Head of caudate nucleus (tissue), 42 donors: ENCODE results near the gene ARHGAP15.

ENCODE experiments used
- DNase-seq, 42 donors: peaks; one replicate each; pipeline versions ENCODE4 v3.0.0 to v3.0.0-alpha.2; 2020 to 2021; ENCODE audit warnings: mixed read lengths in 7 of 42
- intact Hi-C: fragments of 100-400 bp; cut with DNase I; formaldehyde crosslinking; loops from one replicate; pipeline ENCODE4 v1.15.0; 2022

ARHGAP15 gene

DNA sequence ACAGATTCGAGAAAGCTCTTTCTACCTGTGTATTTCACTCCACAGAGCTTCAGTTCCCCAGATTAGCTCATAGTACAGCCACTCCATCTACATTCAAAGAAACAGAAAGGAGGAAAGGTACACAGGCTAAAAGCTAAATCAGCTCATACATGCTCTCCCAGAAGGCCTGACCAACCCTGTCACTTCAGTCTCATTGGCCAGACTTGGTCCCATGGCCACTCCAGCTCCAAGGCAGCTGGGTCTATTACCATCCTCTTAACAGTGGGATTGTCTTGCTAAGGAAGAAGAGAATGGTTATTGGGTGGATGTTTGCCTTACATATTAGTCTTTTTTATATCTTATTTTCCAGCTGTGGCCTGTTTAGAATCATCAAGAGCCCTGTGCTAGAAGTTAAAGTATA is 572.6 kb downstream of the ARHGAP15 start:
- no peak for DNase-seq
- intact Hi-C loops = no loop called here

DNA sequence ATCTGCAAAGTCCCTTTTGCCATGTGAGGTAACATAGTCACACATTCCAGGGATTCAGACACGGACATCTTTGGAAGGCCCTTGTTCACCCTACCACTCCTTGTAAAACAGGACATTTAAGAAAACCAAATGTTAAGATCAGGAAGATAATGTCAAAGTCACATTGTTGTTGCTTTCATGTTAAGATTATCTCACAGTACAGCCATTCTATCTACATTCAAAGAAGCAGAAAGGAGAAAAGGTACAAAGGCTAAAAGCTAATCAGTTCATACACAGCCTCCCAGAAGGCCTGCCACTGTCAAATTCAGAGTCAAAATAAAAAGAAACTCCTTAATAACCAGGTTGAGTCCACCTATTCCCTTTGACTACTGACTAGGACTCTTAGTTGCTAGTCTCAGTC is 573.7 kb downstream of the ARHGAP15 start:
- intact Hi-C loops = no loop called here
- no peak for DNase-seq

GRCh38 chr2:143704451-143705106 is 575.4 kb downstream of the ARHGAP15 start:
- DNase-seq = no peak
- intact Hi-C loops = no loop called here

DNA sequence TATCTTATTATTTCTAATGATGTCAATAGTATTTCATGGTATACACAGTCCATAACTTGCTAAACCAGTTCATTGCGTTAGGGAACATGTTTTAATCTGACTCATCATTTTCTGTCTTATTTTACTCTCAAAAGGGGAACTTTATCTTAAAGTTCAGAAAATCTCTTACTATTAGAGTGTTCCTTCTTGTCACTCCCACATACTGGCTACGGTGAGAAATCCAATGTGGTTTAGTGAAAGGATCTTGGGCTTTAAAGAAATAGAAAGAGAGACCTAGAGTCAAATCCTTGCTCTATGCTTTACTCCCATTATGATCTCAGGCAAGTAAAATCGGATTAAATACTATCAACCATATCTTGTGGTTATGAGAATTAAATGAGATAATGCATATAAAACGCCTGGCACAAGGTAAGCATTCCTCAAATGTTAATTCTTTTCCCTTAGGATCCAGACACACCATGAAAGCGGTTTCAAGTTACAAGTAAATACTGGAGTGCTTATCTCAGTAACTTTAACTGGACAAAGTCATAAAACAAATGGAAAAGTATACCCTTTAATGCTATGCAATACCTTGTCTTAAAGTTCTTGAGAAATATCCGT is 576.0 kb downstream of the ARHGAP15 start:
- intact Hi-C loops = no loop called here
- DNase-seq = no peak

DNA sequence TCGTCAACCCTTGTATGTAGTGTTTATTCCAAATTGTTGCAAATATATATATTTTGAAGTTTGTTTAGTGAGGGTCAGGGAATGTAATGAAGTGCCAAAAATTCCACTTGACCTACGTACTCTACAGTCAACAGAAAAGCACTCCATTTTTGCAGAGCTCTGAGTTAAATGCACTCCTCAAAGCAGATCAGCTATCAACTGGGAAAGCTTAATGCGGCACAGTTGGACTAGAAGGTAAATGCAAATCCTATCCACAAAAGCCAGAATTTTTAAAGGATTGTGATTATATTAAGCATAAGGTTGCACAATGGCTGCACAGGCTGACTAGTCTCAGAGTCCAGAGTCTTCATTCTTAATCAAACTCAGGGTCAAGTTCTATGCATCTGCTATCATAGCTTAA is 577.1 kb downstream of the ARHGAP15 start:
- DNase-seq = no peak
- intact Hi-C loops = no loop called here

GRCh38 chr2:143708682-143709081 is 579.5 kb downstream of the ARHGAP15 start:
- no peak for DNase-seq
- intact Hi-C loops = no loop called here

- intact Hi-C loops = no loop called here
- DNase-seq = no peak
Measured at GRCh38 chr2:143710196-143710595, 581.0 kb downstream of the ARHGAP15 start.

DNA sequence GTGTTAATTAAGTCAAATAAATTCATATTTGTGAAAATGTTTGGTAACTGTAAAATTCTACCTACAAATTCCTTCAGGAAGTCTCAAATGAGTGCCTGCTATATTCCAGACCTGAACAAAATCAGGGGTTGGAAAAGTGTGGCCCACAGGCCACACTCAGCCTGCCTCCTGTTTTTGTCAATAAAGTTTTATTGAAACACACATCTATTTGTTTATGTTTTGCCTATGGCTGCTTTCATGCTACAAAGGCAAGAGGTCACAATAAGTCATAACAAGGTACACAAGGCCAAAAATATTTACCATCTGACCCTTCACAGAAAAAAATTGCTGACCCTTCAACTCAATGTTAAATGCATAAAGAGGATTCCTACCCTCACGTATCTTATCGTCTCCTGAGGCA is 581.7 kb downstream of the ARHGAP15 start:
- DNase-seq = no peak
- intact Hi-C loops = no loop called here

- DNase-seq = no peak
- intact Hi-C loops = no loop called here
Measured at GRCh38 chr2:143716522-143716921, 587.3 kb downstream of the ARHGAP15 start.

DNA sequence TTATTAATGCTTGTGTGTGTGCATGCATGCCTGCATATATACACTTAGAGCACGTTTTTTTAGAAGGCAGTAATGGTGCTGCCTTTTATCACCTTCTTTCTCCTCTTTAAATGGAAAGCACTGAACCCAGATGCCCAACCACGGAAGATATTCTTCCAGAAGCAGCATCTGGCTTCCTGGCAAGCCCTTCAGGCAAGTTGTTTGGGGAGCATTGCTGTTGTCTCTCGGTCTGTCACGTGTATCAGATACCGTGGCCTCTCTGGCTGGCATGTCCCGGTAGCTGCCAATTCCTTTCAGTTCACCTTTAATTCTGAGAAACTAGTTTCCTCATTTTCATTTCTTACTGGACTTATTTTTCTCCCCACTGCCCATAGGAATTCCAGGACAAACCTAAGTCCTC is 587.8 kb downstream of the ARHGAP15 start:
- peak in 7 of 42 donors; percentile 4 to 42 (median 13) for DNase-seq
- intact Hi-C loops = no loop called here

GRCh38 chr2:143717536-143718168 is 588.4 kb downstream of the ARHGAP15 start:
- DNase-seq = peak in 1 of 42 donors; percentile 4
- intact Hi-C loops = no loop called here

GRCh38 chr2:143718745-143719144 is 589.5 kb downstream of the ARHGAP15 start:
- intact Hi-C loops = no loop called here
- DNase-seq = no peak

GRCh38 chr2:143719406-143719805 is 590.2 kb downstream of the ARHGAP15 start:
- DNase-seq = no peak
- intact Hi-C loops = no loop called here

DNA sequence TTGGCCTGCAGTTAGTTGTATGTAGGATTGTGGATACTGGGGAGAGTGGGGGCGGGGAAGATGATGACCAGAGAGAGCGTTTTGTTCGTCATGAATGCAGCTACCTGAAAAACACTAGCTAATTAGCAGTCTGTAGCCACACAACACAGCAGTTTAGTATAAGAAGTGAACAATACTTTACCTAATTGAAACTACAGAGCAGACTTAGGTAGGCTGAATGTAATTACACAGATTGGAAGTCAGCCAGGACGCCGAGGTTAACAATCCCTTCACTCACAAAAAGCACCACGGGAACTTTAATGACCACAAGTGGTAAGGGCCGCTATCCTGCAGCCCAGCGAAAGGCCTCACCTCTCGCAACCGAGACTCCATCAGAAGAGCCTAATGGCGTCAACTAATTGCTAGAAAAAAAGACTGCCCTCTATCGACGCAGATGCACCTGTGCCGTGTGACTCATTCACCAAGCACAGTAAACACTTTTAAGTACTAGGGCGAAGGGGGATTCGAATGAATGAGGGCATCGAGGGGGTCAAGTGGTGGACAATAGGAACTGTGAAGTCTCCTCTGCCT is 591.0 kb downstream of the ARHGAP15 start:
- DNase-seq = no peak
- intact Hi-C loops = no loop called here

DNA sequence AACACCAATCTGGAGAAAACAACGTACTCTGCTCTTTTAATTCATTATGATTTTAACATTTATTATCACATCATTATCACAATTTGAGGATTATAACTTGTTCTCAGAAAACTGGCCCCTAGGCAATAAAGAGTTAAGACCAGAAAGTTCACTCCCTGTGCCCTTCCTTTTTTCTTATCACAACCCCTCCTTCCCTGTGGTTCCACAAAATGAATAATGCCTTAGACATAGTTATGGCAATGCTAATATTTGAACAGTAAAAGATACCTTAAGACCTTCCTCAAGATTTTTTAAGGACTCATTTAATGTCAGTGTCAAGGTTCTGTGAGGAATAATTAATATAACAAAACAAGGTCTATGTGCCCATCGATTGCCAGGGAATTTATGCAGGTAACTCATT is 596.2 kb downstream of the ARHGAP15 start:
- intact Hi-C loops = no loop called here
- no peak for DNase-seq

DNA sequence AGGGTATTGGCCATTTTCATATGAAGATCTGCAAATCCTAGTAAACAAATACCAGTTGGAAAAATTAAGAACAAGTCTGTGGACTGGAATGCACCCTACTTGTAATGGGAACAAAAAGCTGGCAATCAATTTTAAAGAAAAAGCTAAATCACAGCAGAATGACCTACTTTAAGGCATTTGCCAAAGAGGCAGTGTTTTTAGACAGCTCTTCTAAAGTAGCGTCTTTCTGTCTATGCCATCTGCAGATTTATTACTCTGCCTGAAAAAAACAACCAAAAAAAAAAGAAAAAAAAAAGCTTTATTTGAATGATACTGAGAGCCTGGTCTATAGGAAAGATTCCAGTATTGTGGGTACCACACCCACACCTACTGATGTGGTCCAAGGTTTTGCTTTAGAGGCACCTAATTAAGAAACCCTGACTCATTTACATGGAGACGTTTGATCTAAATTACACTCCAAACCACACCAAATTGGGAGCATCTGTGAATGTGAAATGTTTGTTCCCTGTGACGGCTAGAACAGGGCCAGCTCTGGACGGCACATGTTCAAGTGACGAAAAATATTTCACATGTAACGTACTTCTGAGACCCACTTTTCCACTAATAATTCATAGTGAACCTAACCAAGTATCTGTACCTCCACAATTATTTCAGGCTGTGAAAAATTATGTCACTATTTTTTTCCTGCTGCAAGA is 597.1 kb downstream of the ARHGAP15 start:
- DNase-seq = no peak
- intact Hi-C loops = no loop called here

DNA sequence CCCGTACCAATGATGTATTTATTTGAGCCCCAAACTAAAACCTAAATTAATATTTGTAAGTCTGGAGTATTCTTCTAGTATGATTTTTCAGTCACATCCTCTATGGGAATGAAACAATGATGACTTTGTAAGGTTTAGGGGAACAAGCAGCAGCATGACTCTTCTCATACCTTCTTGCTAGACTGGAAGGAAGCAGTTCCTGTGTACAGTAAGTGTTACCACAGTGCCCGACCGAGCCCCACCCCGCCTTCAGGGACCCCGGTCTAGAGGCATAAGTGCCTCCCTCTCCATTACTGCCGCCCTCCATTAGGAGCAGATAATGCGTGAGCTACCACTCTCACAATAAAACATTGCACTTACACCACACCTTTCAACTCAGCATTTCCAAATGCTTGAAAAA is 599.3 kb downstream of the ARHGAP15 start:
- intact Hi-C loops = no loop called here
- DNase-seq = no peak

DNA sequence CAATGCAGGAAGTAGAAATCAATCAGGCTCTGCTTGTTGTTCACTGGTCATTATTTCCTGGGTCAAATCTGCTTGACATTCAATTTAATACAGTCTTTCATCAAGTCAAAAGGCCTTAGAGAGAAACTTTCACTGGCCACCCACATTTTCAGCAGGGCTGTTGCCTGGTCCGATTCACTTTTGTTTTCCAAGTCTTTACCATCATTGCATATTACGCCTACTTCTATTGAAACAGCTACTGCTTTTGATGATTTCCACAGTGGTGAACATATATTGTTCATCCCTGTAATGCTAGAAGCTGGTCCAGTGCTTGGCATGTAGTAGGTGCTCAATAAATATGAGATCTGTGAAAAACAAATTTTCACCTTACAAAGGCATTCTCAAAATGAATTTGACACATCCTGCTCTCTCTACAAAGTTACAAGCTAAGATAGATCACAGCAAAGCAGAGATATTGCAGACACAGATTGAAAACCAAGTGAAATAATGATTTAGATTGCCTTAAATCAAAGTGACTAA is 600.1 kb downstream of the ARHGAP15 start:
- intact Hi-C loops = no loop called here
- no peak for DNase-seq

GRCh38 chr2:143730155-143730952 is 601.1 kb downstream of the ARHGAP15 start:
- DNase-seq = no peak

More at GRCh38 chr2:143730155-143730952, 601.1 kb downstream of the ARHGAP15 start:
- intact Hi-C loops = no loop called here
